Measurements from ENCODE around the gene KIAA1217.

DNA sequence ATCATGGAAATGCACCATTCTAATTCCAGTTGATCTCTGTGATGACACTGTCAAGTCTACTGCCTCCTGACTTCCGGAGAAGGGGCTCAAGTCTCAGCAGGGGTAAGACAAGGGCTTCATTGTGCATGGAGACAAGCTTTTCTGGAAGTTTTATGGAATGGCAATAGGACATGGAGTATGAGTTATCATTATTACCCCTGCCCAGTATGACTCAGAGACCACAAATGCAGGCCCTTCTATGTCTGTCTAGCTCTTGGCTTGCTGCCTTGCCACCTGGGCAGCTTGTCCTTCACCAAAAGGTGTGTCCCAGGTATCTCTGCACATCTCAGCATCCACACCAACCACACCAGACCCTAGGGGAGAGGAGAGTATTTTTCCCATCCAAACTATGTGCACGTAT is 34.9 kb upstream of the KIAA1217 start:
- TF ChIP-seq, protein P1, sequence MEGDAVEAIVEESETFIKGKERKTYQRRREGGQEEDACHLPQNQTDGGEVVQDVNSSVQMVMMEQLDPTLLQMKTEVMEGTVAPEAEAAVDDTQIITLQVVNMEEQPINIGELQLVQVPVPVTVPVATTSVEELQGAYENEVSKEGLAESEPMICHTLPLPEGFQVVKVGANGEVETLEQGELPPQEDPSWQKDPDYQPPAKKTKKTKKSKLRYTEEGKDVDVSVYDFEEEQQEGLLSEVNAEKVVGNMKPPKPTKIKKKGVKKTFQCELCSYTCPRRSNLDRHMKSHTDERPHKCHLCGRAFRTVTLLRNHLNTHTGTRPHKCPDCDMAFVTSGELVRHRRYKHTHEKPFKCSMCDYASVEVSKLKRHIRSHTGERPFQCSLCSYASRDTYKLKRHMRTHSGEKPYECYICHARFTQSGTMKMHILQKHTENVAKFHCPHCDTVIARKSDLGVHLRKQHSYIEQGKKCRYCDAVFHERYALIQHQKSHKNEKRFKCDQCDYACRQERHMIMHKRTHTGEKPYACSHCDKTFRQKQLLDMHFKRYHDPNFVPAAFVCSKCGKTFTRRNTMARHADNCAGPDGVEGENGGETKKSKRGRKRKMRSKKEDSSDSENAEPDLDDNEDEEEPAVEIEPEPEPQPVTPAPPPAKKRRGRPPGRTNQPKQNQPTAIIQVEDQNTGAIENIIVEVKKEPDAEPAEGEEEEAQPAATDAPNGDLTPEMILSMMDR (IDR thresholded peaks at IDR 0.05) = no peak
- TF ChIP-seq POLR2A (IDR thresholded peaks at IDR 0.05) = no peak

Data from adrenal gland (tissue), 5 donors.